WTC11 (cell line): Measurements from ENCODE around the gene BORCS6.

Experiments used
- USF2 ChIP-seq: sonication (generic); formaldehyde crosslinking; IDR thresholded peaks from 2 replicates; pipeline ENCODE4 v1.8.1; 2023; ENCODE audit warnings: mild to moderate bottlenecking, missing genetic modification reagents, moderate library complexity
- TF ChIP-seq, protein P1 (sequence below): fragments of 200-600 bp; IDR thresholded peaks from 2 replicates; pipeline ENCODE4 v1.8.0; 2022; ENCODE audit warnings: antibody characterized with exemption

DNA sequence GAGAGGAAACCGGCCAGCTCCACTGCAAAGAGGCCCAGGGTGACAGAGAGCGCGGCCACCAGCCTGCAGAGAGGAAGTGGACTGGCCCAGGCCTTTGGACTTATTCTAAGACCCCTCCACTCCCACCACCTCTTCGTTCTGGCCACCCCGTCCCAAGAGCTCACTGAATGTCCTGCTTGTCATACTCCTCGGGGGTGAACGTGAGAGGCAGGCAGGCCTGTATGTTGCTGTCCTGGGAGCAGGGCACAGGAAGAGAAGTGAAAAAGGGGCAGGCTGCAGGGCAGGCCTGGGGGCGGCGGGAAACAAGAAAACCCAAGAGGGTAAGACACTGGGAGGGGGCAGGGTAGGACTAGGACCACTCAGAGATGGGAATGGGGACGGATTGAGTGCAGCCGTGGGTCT, 14.2 kb downstream of the BORCS6 start:
- TF ChIP-seq, protein P1, sequence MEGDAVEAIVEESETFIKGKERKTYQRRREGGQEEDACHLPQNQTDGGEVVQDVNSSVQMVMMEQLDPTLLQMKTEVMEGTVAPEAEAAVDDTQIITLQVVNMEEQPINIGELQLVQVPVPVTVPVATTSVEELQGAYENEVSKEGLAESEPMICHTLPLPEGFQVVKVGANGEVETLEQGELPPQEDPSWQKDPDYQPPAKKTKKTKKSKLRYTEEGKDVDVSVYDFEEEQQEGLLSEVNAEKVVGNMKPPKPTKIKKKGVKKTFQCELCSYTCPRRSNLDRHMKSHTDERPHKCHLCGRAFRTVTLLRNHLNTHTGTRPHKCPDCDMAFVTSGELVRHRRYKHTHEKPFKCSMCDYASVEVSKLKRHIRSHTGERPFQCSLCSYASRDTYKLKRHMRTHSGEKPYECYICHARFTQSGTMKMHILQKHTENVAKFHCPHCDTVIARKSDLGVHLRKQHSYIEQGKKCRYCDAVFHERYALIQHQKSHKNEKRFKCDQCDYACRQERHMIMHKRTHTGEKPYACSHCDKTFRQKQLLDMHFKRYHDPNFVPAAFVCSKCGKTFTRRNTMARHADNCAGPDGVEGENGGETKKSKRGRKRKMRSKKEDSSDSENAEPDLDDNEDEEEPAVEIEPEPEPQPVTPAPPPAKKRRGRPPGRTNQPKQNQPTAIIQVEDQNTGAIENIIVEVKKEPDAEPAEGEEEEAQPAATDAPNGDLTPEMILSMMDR: no peak
- no peak for TF ChIP-seq USF2 (CRISPR knock-in tag)
